HEK293 (cell line): ENCODE results near the gene ARHGDIA.
A peak's percentile ranks its signal among the peaks of the same experiment; 100 is the strongest.

ENCODE experiments used
- BCL11A ChIP-seq: fragments of 450-650 bp; formaldehyde crosslinking; IDR thresholded peaks from 2 replicates; pipeline ENCODE4 v1.5.1; 2016; ENCODE audit warnings: low read depth, missing biosample characterization, missing genetic modification characterization
- BCL11B ChIP-seq: fragments of 450-650 bp; formaldehyde crosslinking; IDR thresholded peaks from 2 replicates; pipeline ENCODE4 v1.5.1; 2016; ENCODE audit warnings: low read depth, missing biosample characterization, missing genetic modification characterization
- FEZF1 ChIP-seq: fragments of 450-650 bp; formaldehyde crosslinking; IDR thresholded peaks from 2 replicates; pipeline ENCODE4 v1.5.1; 2016; ENCODE audit warnings: missing biosample characterization, missing genetic modification characterization
- GFI1B ChIP-seq: fragments of 450-650 bp; formaldehyde crosslinking; IDR thresholded peaks from 2 replicates; pipeline ENCODE4 v1.5.1; 2016; ENCODE audit warnings: missing biosample characterization, missing genetic modification characterization
- GLI2 ChIP-seq: fragments of 450-650 bp; formaldehyde crosslinking; IDR thresholded peaks from 2 replicates; pipeline ENCODE4; 2017; ENCODE audit warnings: missing biosample characterization, missing genetic modification characterization, low read depth, borderline replicate concordance
- MYNN ChIP-seq: fragments of 450-650 bp; formaldehyde crosslinking; IDR thresholded peaks from 2 replicates; pipeline ENCODE4 v1.5.1; 2016; ENCODE audit warnings: missing biosample characterization, missing genetic modification characterization, borderline replicate concordance
- MZF1 ChIP-seq: fragments of 450-650 bp; formaldehyde crosslinking; IDR thresholded peaks from 2 replicates; pipeline ENCODE4 v1.5.1; 2017; ENCODE audit warnings: missing biosample characterization, missing genetic modification characterization, borderline replicate concordance
- RBAK ChIP-seq: fragments of 450-650 bp; formaldehyde crosslinking; IDR thresholded peaks from 2 replicates; pipeline ENCODE4 v1.5.1; 2016; ENCODE audit warnings: missing biosample characterization, missing genetic modification characterization
- SP2 ChIP-seq: fragments of 450-650 bp; formaldehyde crosslinking; IDR thresholded peaks from 2 replicates; pipeline ENCODE4 v1.5.1; 2016; ENCODE audit warnings: missing biosample characterization, missing genetic modification characterization
- ZBTB49 ChIP-seq: fragments of 450-650 bp; formaldehyde crosslinking; IDR thresholded peaks from 2 replicates; pipeline ENCODE4 v1.5.1; 2016; ENCODE audit warnings: missing biosample characterization, missing genetic modification characterization, low read depth
- ZFP69B ChIP-seq: fragments of 450-650 bp; formaldehyde crosslinking; IDR thresholded peaks from 2 replicates; pipeline ENCODE4 v1.5.1; 2016; ENCODE audit warnings: missing biosample characterization, missing genetic modification characterization
- ZIC2 ChIP-seq: fragments of 450-650 bp; formaldehyde crosslinking; IDR thresholded peaks from 2 replicates; pipeline ENCODE4 v1.5.1; 2016; ENCODE audit warnings: missing biosample characterization, missing genetic modification characterization
- ZNF133 ChIP-seq: fragments of 450-650 bp; formaldehyde crosslinking; IDR thresholded peaks from 2 replicates; pipeline ENCODE4 v1.5.1; 2016; ENCODE audit warnings: missing biosample characterization, missing genetic modification characterization
- ZNF148 ChIP-seq: fragments of 450-650 bp; formaldehyde crosslinking; IDR thresholded peaks from 2 replicates; pipeline ENCODE4 v1.5.0; 2017; ENCODE audit warnings: missing biosample characterization, missing genetic modification characterization, borderline replicate concordance
- ZNF211 ChIP-seq: fragments of 450-650 bp; formaldehyde crosslinking; IDR thresholded peaks from 2 replicates; pipeline ENCODE4 v1.5.1; 2016; ENCODE audit warnings: low read depth, missing biosample characterization, missing genetic modification characterization
- ZNF311 ChIP-seq: fragments of 450-650 bp; formaldehyde crosslinking; IDR thresholded peaks from 2 replicates; pipeline ENCODE4 v1.5.1; 2017; ENCODE audit warnings: missing biosample characterization, missing genetic modification characterization, borderline replicate concordance
- ZNF398 ChIP-seq: fragments of 450-650 bp; formaldehyde crosslinking; IDR thresholded peaks from 2 replicates; pipeline ENCODE4 v1.5.1; 2017; ENCODE audit warnings: missing biosample characterization, missing genetic modification characterization
- ZNF416 ChIP-seq: fragments of 450-650 bp; formaldehyde crosslinking; IDR thresholded peaks from 2 replicates; pipeline ENCODE4 v1.5.1; 2016; ENCODE audit warnings: missing biosample characterization, missing genetic modification characterization
- ZNF426 ChIP-seq: fragments of 450-650 bp; formaldehyde crosslinking; IDR thresholded peaks from 2 replicates; pipeline ENCODE4 v1.5.1; 2017; ENCODE audit warnings: missing biosample characterization, missing genetic modification characterization, mild to moderate bottlenecking, inconsistent platforms, moderate library complexity
- ZNF529 ChIP-seq: fragments of 450-650 bp; formaldehyde crosslinking; IDR thresholded peaks from 2 replicates; pipeline ENCODE4 v1.5.1; 2017; ENCODE audit warnings: missing genetic modification characterization, missing biosample characterization; ENCODE audit not compliant: insufficient replicate concordance
- ZNF549 ChIP-seq: fragments of 450-650 bp; IDR thresholded peaks from 2 replicates; pipeline ENCODE4 v1.5.1; 2018; ENCODE audit warnings: missing biosample characterization, missing genetic modification characterization, mild to moderate bottlenecking, inconsistent platforms, moderate library complexity
- ZNF555 ChIP-seq: fragments of 450-650 bp; formaldehyde crosslinking; conservative IDR thresholded peaks from 2 replicates; pipeline ENCODE4 v1.5.1; 2017; ENCODE audit warnings: missing biosample characterization, mild to moderate bottlenecking, missing genetic modification characterization, inconsistent platforms
- ZNF610 ChIP-seq: fragments of 450-650 bp; formaldehyde crosslinking; IDR thresholded peaks from 2 replicates; pipeline ENCODE4 v1.5.1; 2016; ENCODE audit warnings: missing biosample characterization, missing genetic modification characterization, borderline replicate concordance
- ZNF639 ChIP-seq: fragments of 450-650 bp; formaldehyde crosslinking; IDR thresholded peaks from 2 replicates; pipeline ENCODE4 v1.5.1; 2016; ENCODE audit warnings: missing biosample characterization, missing genetic modification characterization
- ZNF654 ChIP-seq: fragments of 450-650 bp; formaldehyde crosslinking; IDR thresholded peaks from 2 replicates; pipeline ENCODE4 v1.5.1; 2016; ENCODE audit warnings: low read depth, missing biosample characterization, missing genetic modification characterization
- ZNF658 ChIP-seq: fragments of 450-650 bp; formaldehyde crosslinking; IDR thresholded peaks from 2 replicates; pipeline ENCODE4; 2016; ENCODE audit warnings: missing biosample characterization, missing genetic modification characterization
- ZSCAN30 ChIP-seq: fragments of 450-650 bp; IDR thresholded peaks from 2 replicates; pipeline ENCODE4 v1.5.1; 2018; ENCODE audit warnings: missing biosample characterization, mild to moderate bottlenecking, missing genetic modification characterization, moderate library complexity
- ZXDB ChIP-seq: fragments of 450-650 bp; formaldehyde crosslinking; IDR thresholded peaks from 2 replicates; pipeline ENCODE4 v1.5.1; 2016; ENCODE audit warnings: missing biosample characterization, missing genetic modification characterization

Gene ARHGDIA

GRCh38 chr17:81867170-81867990 is 3.8 kb downstream of the ARHGDIA start (continued):
- TF ChIP-seq ZNF658 (tag by site-specific recombination): no peak
- no peak for TF ChIP-seq ZNF148 (tag by site-specific recombination)
- TF ChIP-seq ZNF639: no peak
- no peak for TF ChIP-seq ZNF549 (tag by site-specific recombination)
- peak; percentile 82 for TF ChIP-seq ZFP69B (tag by site-specific recombination)
- TF ChIP-seq ZNF416 (tag by site-specific recombination): no peak
- no peak for TF ChIP-seq ZNF610
- TF ChIP-seq ZNF398 (tag by site-specific recombination): no peak
- no peak; the same call in 1 of the 2 replicates for TF ChIP-seq FEZF1
- TF ChIP-seq ZNF529: no peak
- TF ChIP-seq ZNF311 (tag by site-specific recombination): no peak
- TF ChIP-seq BCL11B: peak; percentile 39
- no peak for TF ChIP-seq GFI1B (tag by site-specific recombination)
- no peak for TF ChIP-seq RBAK (tag by site-specific recombination)
- TF ChIP-seq ZXDB: 0 out of 2 replicates have a peak, but pooled peaks have one; percentile 23
- no peak for TF ChIP-seq ZBTB49
- no peak for TF ChIP-seq ZNF654
- TF ChIP-seq ZNF133 (tag by site-specific recombination): no peak
- no peak for TF ChIP-seq ZNF211 (tag by site-specific recombination)
- TF ChIP-seq MYNN (tag by site-specific recombination): no peak
- TF ChIP-seq GLI2 (tag by site-specific recombination): no peak
- peak; percentile 66; the same call in 1 of the 2 replicates for TF ChIP-seq MZF1 (tag by site-specific recombination)
- no peak for TF ChIP-seq ZIC2 (tag by site-specific recombination)
- peak; percentile 29 for TF ChIP-seq ZSCAN30 (tag by site-specific recombination)
- TF ChIP-seq ZNF426 (tag by site-specific recombination): no peak
- TF ChIP-seq ZNF555 (tag by site-specific recombination): no peak
- TF ChIP-seq BCL11A (tag by site-specific recombination): peak; percentile 2
- TF ChIP-seq SP2: no peak
